ENCODE measurements around the gene TTYH1.

GRCh38 chr19:54427586-54427985 lies 12.3 kb downstream of the TTYH1 start:
- no peak for TF ChIP-seq SP1 (IDR thresholded peaks at IDR 0.05)
- no peak for TF ChIP-seq TARDBP (IDR thresholded peaks at IDR 0.05)
- TF ChIP-seq HDGF (IDR thresholded peaks at IDR 0.05; ENCODE audit: borderline replicate concordance): no peak
- TF ChIP-seq ZNF384 (IDR thresholded peaks at IDR 0.05): no peak
- no peak for TF ChIP-seq BHLHE40 (IDR thresholded peaks at IDR 0.05; ENCODE audit: borderline replicate concordance)

Data from HEK293T (cell line).